Neutrophil (primary cell): ENCODE measurements around the gene ORAI1.
"Not testable (repeated sequence)": the region's sequence is repeated elsewhere in the genome, so short reads cannot be mapped to it uniquely, and the experiment has no call there.

Experiments used
- H3K27ac ChIP-seq: fragments of 200-600 bp; sonication (generic); 2 replicates; pipeline ENCODE4 v1.5.1; 2016; ENCODE audit warnings: mild to moderate bottlenecking, moderate library complexity
- H3K27me3 ChIP-seq: fragments of 200-600 bp; sonication (generic); 2 replicates; pipeline ENCODE4 v1.6.0; 2016; ENCODE audit warnings: mild to moderate bottlenecking
- H3K36me3 ChIP-seq: fragments of 200-600 bp; sonication (generic); 2 replicates; pipeline ENCODE4 v1.5.1; 2017
- H3K4me1 ChIP-seq, 2 experiments: fragments of 200-600 bp in 1 of 2; sonication (generic) in 1 of 2; 1 replicate in 1 of 2; 2 replicates in 1 of 2; pipeline versions ENCODE4 v1.5.1 to v1.6.1; 2013 to 2016; ENCODE audit warnings: low read depth in 1 of 2, low read length in 1 of 2, mild to moderate bottlenecking in 1 of 2, moderate library complexity in 1 of 2; ENCODE audit not compliant: control insufficient read depth in 1 of 2, insufficient read depth in 1 of 2
- H3K4me3 ChIP-seq, 2 experiments: fragments of 200-600 bp in 1 of 2; sonication (generic) in 1 of 2; 1 replicate in 1 of 2; 2 replicates in 1 of 2; pipeline ENCODE4 v1.5.1; 2013 to 2016; ENCODE audit warnings: low read depth in 1 of 2, low read length in 1 of 2, mild to moderate bottlenecking in 1 of 2, moderate library complexity in 1 of 2
- H3K9me3 ChIP-seq: fragments of 200-600 bp; sonication (generic); 2 replicates; pipeline ENCODE4 v1.5.1; 2016
- TF ChIP-seq, protein P1 (sequence below): fragments of 200-600 bp; sonication (generic); IDR thresholded peaks from 2 replicates; pipeline ENCODE4 v1.5.1; 2016; ENCODE audit warnings: antibody characterized with exemption

The ORAI1 gene

DNA sequence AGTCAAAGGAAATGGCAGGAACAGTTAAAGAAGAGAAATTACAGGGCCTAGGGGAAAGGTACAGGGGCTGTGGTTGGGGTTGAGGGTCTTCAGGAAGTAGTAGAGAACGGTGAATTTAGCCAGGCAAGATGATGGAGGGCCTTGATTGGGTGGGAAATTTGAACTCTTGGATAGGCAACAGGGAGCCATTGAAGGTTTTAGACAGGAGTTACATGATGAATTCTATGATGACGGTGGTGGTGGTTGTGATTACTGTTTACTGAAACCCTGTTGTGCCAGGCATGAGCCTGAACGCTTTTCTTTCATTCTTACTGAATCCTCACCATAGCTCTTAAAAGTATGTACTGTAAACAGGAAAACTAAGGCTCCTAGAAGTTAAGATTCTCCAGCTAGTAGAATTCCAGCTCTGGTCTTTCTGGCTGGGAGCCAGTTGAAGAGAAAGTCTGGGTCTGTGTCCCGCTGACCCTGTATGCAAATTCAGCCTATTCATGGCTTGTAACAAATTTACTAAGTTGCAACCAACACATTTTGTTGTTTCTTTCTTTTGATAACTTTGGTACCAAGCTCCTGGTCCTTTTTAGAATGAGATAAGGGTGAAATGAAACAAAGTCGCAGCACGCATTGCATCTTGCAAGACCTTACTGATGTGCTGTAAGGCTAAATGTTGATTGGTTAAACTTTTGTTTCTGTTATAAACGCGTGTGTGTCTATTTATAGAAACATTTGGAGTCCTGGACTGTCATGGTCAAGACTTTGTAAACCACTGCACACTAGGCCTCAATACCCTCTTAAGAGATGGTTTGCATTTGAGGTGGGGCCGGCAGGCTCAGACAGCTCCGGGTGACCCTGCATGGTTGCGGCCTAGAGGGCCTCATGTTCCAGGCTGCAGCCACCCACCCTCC, 6.0 kb downstream of the ORAI1 start:
- Histone ChIP-seq H3K4me3 (no peak overlapping the region), H3K27me3 (no peaks in the 10 kb centered on the region), H3K27ac (peak overlapping the region; percentile 28), H3K9me3 (no peaks in the 10 kb centered on the region), H3K36me3 (no peaks in the 10 kb centered on the region), H3K4me1 (peaks cover 64 to 68% of the 10 kb centered on the region in 2 experiments)
- TF ChIP-seq, protein P1, sequence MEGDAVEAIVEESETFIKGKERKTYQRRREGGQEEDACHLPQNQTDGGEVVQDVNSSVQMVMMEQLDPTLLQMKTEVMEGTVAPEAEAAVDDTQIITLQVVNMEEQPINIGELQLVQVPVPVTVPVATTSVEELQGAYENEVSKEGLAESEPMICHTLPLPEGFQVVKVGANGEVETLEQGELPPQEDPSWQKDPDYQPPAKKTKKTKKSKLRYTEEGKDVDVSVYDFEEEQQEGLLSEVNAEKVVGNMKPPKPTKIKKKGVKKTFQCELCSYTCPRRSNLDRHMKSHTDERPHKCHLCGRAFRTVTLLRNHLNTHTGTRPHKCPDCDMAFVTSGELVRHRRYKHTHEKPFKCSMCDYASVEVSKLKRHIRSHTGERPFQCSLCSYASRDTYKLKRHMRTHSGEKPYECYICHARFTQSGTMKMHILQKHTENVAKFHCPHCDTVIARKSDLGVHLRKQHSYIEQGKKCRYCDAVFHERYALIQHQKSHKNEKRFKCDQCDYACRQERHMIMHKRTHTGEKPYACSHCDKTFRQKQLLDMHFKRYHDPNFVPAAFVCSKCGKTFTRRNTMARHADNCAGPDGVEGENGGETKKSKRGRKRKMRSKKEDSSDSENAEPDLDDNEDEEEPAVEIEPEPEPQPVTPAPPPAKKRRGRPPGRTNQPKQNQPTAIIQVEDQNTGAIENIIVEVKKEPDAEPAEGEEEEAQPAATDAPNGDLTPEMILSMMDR, result no peak

DNA sequence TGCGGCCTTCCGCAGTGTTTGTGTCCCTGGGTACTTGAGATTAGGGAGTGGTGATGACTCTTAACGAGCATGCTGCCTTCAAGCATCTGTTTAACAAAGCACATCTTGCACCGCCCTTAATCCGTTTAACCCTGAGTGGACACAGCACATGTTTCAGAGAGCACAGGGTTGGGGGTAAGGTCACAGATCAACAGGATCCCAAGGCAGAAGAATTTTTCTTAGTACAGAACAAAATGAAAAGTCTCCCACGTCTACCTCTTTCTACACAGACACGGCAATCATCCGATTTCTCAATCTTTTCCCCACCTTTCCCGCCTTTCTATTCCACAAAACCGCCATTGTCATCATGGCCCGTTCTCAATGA, 7.5 kb downstream of the ORAI1 start:
- not testable (repeated sequence) for H3K36me3 ChIP-seq, H3K9me3 ChIP-seq, H3K27ac ChIP-seq, H3K27me3 ChIP-seq, H3K4me3 ChIP-seq
- peaks cover 64 to 68% of the 10 kb centered on the region in 2 experiments for H3K4me1 ChIP-seq

DNA sequence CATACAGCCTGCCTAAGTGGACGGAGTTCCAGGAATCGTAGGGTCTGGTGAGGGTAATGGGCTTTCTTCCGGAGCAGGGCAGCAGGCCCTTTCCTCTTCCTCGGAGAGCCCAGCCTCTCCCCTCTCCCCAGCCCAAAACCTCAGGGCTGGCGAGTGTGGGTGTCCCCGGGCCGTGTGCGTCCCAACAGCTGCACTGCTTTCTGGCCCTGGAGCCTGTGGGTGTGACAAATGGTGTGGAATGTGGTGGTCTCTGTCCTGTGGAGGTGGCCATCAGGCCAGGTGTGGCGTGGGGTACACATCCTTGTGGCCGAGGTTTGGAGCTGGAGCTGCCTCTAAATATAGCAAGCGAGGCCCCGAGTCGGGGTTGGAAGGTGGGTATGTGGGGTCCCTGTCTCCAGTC, 8.5 kb downstream of the ORAI1 start:
- H3K27me3 ChIP-seq, result no peaks in the 10 kb centered on the region
- H3K4me1 ChIP-seq, result peaks cover 56 to 59% of the 10 kb centered on the region in 2 experiments
- H3K36me3 ChIP-seq, result no peaks in the 10 kb centered on the region
- H3K9me3 ChIP-seq, result no peaks in the 10 kb centered on the region
- TF ChIP-seq, protein P1, result no peak
- no peak overlapping the region for H3K4me3 ChIP-seq
- peak overlapping the region; percentile 21 for H3K27ac ChIP-seq

DNA sequence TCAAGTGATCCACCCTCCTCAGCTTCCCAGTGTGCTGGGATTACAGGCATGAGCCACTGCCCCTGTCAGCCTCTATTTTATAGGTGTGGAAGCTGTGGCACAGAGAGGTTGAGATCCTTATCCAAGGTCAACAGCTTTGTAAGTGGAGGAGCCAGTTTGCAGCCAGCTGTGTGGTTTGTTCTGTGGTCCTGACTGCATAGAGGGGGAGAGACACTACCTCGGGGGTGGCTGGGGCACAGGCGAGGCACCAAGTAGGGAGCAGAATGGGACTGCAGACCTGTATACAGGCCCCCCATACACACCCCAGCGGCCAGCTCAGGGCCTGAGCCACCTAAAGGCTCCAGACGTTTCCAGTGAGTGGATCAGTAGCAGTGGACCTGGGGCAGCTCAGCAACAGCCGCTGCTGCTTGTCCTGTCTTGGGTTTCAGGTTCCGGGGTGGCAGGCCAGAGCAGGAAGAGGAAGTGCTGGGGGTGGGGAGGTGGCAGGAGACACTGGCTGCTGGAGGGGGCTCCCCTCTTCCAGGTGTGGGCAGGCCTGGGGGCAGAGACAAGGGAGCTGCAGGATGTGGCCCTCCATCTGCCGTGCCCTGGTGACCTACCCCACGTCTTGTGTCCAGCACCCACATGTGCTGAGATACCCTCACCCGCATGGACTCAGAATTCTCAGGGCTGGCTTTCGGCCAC, 11.0 kb downstream of the ORAI1 start:
- Histone ChIP-seq H3K9me3 (no peaks in the 10 kb centered on the region), H3K4me3 (peak overlapping the region; percentile 24 to 37), H3K27me3 (no peaks in the 10 kb centered on the region), H3K4me1 (peaks cover 35 to 41% of the 10 kb centered on the region in 2 experiments), H3K36me3 (peaks cover 16% of the 10 kb centered on the region), H3K27ac (peak overlapping the region; percentile 90)
- TF ChIP-seq, protein P1, result no peak

DNA sequence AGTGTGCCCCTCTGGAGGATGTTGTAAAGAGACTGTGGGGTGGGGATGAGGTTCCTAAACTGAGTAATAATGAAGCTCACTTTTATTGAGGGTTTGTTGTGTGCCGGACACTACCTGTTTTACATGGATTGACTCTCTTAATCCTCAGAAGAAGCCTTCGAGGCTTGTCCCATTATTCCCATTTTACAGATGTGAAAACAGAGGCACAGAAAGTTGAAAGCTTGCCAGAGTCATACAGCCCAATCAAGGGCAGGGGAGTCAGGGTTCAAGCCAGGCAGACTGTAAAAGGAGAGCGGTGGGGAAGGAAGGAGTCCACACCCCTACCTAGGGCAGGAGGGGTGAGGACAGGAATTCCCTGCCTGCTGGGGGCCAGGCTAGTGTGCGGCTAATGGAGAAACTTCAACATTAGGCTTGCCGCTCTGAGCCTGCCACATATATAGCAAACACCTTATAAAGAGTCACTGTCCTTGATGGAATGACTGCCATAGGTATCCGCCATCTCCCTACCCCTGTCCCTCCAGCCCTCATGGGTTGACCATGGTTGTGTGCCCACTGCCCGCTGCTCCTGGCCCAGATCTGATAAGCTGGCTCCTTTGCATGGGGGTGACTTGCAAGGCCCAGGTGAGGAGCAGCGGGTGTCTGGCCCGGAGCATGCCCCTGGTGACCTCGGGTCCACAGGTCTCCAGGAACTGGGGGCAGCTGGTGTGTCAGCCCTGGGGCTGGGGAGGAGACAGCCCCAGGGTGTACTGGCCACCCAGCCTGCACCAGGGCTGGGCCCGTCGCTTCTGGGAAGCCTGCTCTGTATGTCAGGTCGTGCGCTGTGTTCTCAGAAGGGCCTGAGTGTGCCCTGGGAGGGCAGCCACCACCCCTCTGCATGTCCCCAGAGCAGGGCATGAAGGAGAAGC, 12.2 kb downstream of the ORAI1 start:
- peaks cover 28 to 31% of the 10 kb centered on the region in 2 experiments for H3K4me1 ChIP-seq
- H3K4me3 ChIP-seq, result no peak overlapping the region
- H3K27me3 ChIP-seq, result no peaks in the 10 kb centered on the region
- no peaks in the 10 kb centered on the region for H3K9me3 ChIP-seq
- peak overlapping the region; percentile 90 for H3K27ac ChIP-seq
- TF ChIP-seq, protein P1, result no peak
- H3K36me3 ChIP-seq, result peaks cover 21% of the 10 kb centered on the region
